Endodermal cell (in vitro differentiated cells): ENCODE data around the gene TEX261. TPM values are rescaled to one million over a fixed set of nuclear protein-coding genes. Genes with fewer than 3 reads are reported as not detected.

Experiments
- DNase-seq: peaks from one replicate; pipeline ENCODE4 v3.0.0-alpha.2; 2017
- H3K27ac ChIP-seq: 2 replicates; pipeline ENCODE4 v1.5.1; 2013; ENCODE audit warnings: mild to moderate bottlenecking, low read depth, low read length, moderate library complexity
- H3K27me3 ChIP-seq: 2 replicates; pipeline ENCODE4 v1.6.1; 2013; ENCODE audit warnings: mild to moderate bottlenecking, low read length, moderate library complexity; ENCODE audit not compliant: insufficient read depth, control insufficient read depth, poor library complexity, severe bottlenecking
- H3K36me3 ChIP-seq: 2 replicates; pipeline ENCODE4 v1.7.0; 2013; ENCODE audit warnings: mild to moderate bottlenecking, low read length, moderate library complexity; ENCODE audit not compliant: control insufficient read depth, insufficient read depth
- H3K4me1 ChIP-seq: one replicate; pipeline ENCODE4 v1.7.0; 2013; ENCODE audit warnings: low read length; ENCODE audit not compliant: control insufficient read depth, insufficient read depth
- H3K4me3 ChIP-seq: 2 replicates; pipeline ENCODE4 v1.5.1; 2013; ENCODE audit warnings: mild to moderate bottlenecking, low read length, moderate library complexity
- H3K9ac ChIP-seq: 2 replicates; pipeline ENCODE4 v1.6.1; 2013; ENCODE audit warnings: mild to moderate bottlenecking, low read length, moderate library complexity; ENCODE audit not compliant: poor library complexity, severe bottlenecking; ENCODE audit errors: extremely low read depth
- H3K9me3 ChIP-seq: 2 replicates; pipeline ENCODE4 v1.6.1; 2013; ENCODE audit warnings: mild to moderate bottlenecking, low read length, moderate library complexity; ENCODE audit not compliant: control insufficient read depth
- H3K27ac Mint-ChIP-seq: 2 replicates; pipeline ENCODE4 v1.8.0; 2020; ENCODE audit warnings: mixed read lengths
- H3K27me3 Mint-ChIP-seq: 2 replicates; pipeline ENCODE4 v1.8.0; 2021; ENCODE audit warnings: mild to moderate bottlenecking, mixed read lengths; ENCODE audit not compliant: insufficient read depth
- H3K36me3 Mint-ChIP-seq: 2 replicates; pipeline ENCODE4 v1.8.0; 2020; ENCODE audit warnings: low read depth, mixed read lengths
- H3K4me1 Mint-ChIP-seq: 2 replicates; pipeline ENCODE4 v1.8.0; 2020; ENCODE audit warnings: mixed read lengths
- H3K4me3 Mint-ChIP-seq: 2 replicates; pipeline ENCODE4 v1.8.0; 2020; ENCODE audit warnings: mild to moderate bottlenecking, moderate library complexity, mixed read lengths
- H3K9me3 Mint-ChIP-seq: 2 replicates; pipeline ENCODE4 v1.8.0; 2020; ENCODE audit warnings: mild to moderate bottlenecking, mixed read lengths
- CTCF ChIP-seq: fragments of 200-600 bp; sonication (generic); conservative IDR thresholded peaks from 2 replicates; pipeline ENCODE4 v1.5.0; 2021; ENCODE audit warnings: antibody characterized with exemption, mild to moderate bottlenecking
- WGBS, 2 experiments: methylation state at CpG; one replicate each; pipeline versions ENCODE4 v1.1.5 to v1.1.7; 2013; ENCODE audit warnings: missing lambda C conversion rate in 2 of 2, mixed read lengths in 1 of 2; ENCODE audit not compliant: insufficient coverage in 1 of 2, insufficient read length in 1 of 2; 5-methylcytosine and 5-hydroxymethylcytosine counted together
- total RNA-seq, 2 donors: library from RNA; stranded (reverse); fragmentation: NEBNext Ultra II Directional in 1 of 2; extraction: Animal tissue kit (Norgen Biotek cat#: 25700) in 1 of 2; gene quantifications; 2 replicates in 1 of 2; 3 replicates in 1 of 2; pipeline ENCODE4 v1.2.1, GENCODE V29; 2021

The TEX261 gene
- total RNA-seq, 2 donors from 2014 or later = 13.3 to 19.9 TPM

- Mint-ChIP-seq H3K27ac (no peak overlapping the region), H3K27me3 (peaks cover 4% of the 10 kb centered on the region), H3K9me3 (no peaks in the 10 kb centered on the region), H3K36me3 (no peaks in the 10 kb centered on the region), H3K4me3 (no peak overlapping the region), H3K4me1 (peaks cover 12% of the 10 kb centered on the region)
- Histone ChIP-seq H3K4me1 (peaks cover 8% of the 10 kb centered on the region), H3K27ac (no peak overlapping the region), H3K9ac (no peak overlapping the region), H3K27me3 (no peaks in the 10 kb centered on the region), H3K36me3 (no peaks in the 10 kb centered on the region), H3K4me3 (no peak overlapping the region), H3K9me3 (no peaks in the 10 kb centered on the region)
- no peak for TF ChIP-seq CTCF
- WGBS, 2 experiments = 89 to 90% methylated on average over 3 to 6 of the region's 6 CpGs
- DNase-seq = no peak
Measured at GRCh38 chr2:71004857-71005256, 10.2 kb upstream of the TEX261 start.

GRCh38 chr2:71003966-71004755 is 9.5 kb upstream of the TEX261 start:
- Mint-ChIP-seq H3K9me3 (no peaks in the 10 kb centered on the region), H3K4me1 (peaks cover 12% of the 10 kb centered on the region), H3K4me3 (no peak overlapping the region), H3K27me3 (peaks cover 6% of the 10 kb centered on the region), H3K36me3 (no peaks in the 10 kb centered on the region), H3K27ac (no peak overlapping the region)
- DNase-seq = no peak
- Histone ChIP-seq H3K4me1 (peaks cover 8% of the 10 kb centered on the region), H3K9ac (no peak overlapping the region), H3K27ac (no peak overlapping the region), H3K4me3 (no peak overlapping the region), H3K36me3 (no peaks in the 10 kb centered on the region), H3K27me3 (no peaks in the 10 kb centered on the region), H3K9me3 (no peaks in the 10 kb centered on the region)
- WGBS, 2 experiments = 87 to 92% methylated on average over 6 to 11 of the region's 11 CpGs
- TF ChIP-seq CTCF = no peak

DNA sequence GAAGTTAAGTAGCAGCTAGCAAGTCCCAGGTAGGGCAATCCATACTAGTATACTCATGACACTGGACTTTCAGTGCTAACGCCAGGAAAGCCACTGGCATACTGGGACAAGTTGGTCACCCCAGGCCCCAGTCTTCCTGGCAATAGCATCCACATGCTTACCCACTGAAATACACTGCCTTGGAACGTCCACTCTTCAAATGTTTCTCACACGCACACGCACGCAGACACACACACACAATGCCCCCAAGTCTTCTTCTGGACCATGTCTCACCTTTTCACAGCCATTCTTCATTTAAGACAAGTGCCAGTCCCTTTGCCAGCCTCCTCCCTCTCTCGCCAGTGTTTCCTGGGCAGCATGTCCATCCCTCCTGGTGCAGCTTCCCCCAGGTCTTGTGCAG is 8.7 kb upstream of the TEX261 start:
- Mint-ChIP-seq H3K27me3 (peaks cover 13% of the 10 kb centered on the region), H3K4me1 (peaks cover 12% of the 10 kb centered on the region), H3K9me3 (no peaks in the 10 kb centered on the region), H3K27ac (no peak overlapping the region), H3K4me3 (no peak overlapping the region), H3K36me3 (no peaks in the 10 kb centered on the region)
- H3K9me3 ChIP-seq = no peaks in the 10 kb centered on the region
- H3K9ac ChIP-seq = no peak overlapping the region
- H3K4me3 ChIP-seq = no peak overlapping the region
- no peaks in the 10 kb centered on the region for H3K36me3 ChIP-seq
- H3K4me1 ChIP-seq = peaks cover 8% of the 10 kb centered on the region
- peaks cover 3% of the 10 kb centered on the region for H3K27me3 ChIP-seq
- TF ChIP-seq CTCF = no peak
- WGBS, 2 experiments = 92 to 100% methylated on average over 5 to 6 of the region's 6 CpGs
- no peak overlapping the region for H3K27ac ChIP-seq
- no peak for DNase-seq
